CD8-positive, alpha-beta memory T cell (primary cell): ENCODE data around the gene UCK2. TPM values are rescaled to one million over a fixed set of nuclear protein-coding genes. Genes with fewer than 3 reads are reported as not detected.

Source experiments
- CTCF ChIA-PET: fragments of 350-600 bp; sonication (Branson Sonifier 250); formaldehyde crosslinking; loops from one replicate; lab custom pipeline; 2021; ENCODE audit warnings: antibody characterized with exemption; lab: Charles Lee
- POLR2A ChIA-PET: fragments of 350-600 bp; sonication (Branson Sonifier 250); formaldehyde crosslinking; loops from one replicate; lab custom pipeline; 2021; ENCODE audit warnings: antibody characterized with exemption; lab: Charles Lee
- DNase-seq, 5 donors: peaks; one replicate each; pipeline versions ENCODE4 v3.0.0 to v3.0.0-alpha.2; 2020 to 2022; ENCODE audit warnings: mixed read lengths in 1 of 5
- H3K27ac ChIP-seq: one replicate; pipeline ENCODE4 v1.7.0; 2013; ENCODE audit warnings: low read depth, mild to moderate bottlenecking, low read length, moderate library complexity
- H3K27me3 ChIP-seq: 2 replicates; pipeline ENCODE4 v1.7.0; 2013; ENCODE audit warnings: low read length, mild to moderate bottlenecking; ENCODE audit not compliant: insufficient read depth, poor library complexity, severe bottlenecking
- H3K36me3 ChIP-seq: 2 replicates; pipeline ENCODE4 v1.7.0; 2013; ENCODE audit warnings: mild to moderate bottlenecking, low read length, moderate library complexity; ENCODE audit not compliant: insufficient read depth
- H3K4me1 ChIP-seq: 2 replicates; pipeline ENCODE4 v1.7.0; 2013; ENCODE audit warnings: mild to moderate bottlenecking, low read length, moderate library complexity; ENCODE audit not compliant: insufficient read depth
- H3K4me3 ChIP-seq: 2 replicates; pipeline ENCODE4 v1.7.0; 2013; ENCODE audit warnings: mild to moderate bottlenecking, low read length
- H3K9me3 ChIP-seq: 2 replicates; pipeline ENCODE4 v1.7.0; 2013; ENCODE audit warnings: mild to moderate bottlenecking, low read length
- H3K27ac Mint-ChIP-seq, 8 donors: one replicate each; pipeline ENCODE4 v1.8.0; 2020 to 2021; ENCODE audit warnings: mixed read lengths in 8 of 8, mild to moderate bottlenecking in 6 of 8, inconsistent platforms in 3 of 8, moderate library complexity in 3 of 8
- H3K27me3 Mint-ChIP-seq, 2 donors: one replicate each; pipeline ENCODE4 v1.8.0; 2020 to 2021; ENCODE audit warnings: mixed read lengths in 2 of 2, mild to moderate bottlenecking in 1 of 2, moderate library complexity in 1 of 2
- H3K36me3 Mint-ChIP-seq, 3 donors: one replicate each; pipeline ENCODE4 v1.8.0; 2020 to 2021; ENCODE audit warnings: mixed read lengths in 3 of 3, inconsistent platforms in 1 of 3, mild to moderate bottlenecking in 1 of 3
- H3K4me1 Mint-ChIP-seq, 3 donors: one replicate each; pipeline ENCODE4 v1.8.0; 2020 to 2021; ENCODE audit warnings: mixed read lengths in 3 of 3, inconsistent platforms in 1 of 3, mild to moderate bottlenecking in 1 of 3
- H3K4me3 Mint-ChIP-seq, 7 donors: one replicate each; pipeline ENCODE4 v1.8.0; 2020 to 2021; ENCODE audit warnings: mixed read lengths in 7 of 7, mild to moderate bottlenecking in 6 of 7, moderate library complexity in 4 of 7, inconsistent platforms in 2 of 7
- H3K9me3 Mint-ChIP-seq, 5 donors: one replicate each; pipeline ENCODE4 v1.8.0; 2020 to 2022; ENCODE audit warnings: mixed read lengths in 5 of 5, mild to moderate bottlenecking in 3 of 5, moderate library complexity in 2 of 5, inconsistent platforms in 1 of 5
- polyA plus RNA-seq: library from polyadenylated mRNA; unstranded; fragments of 300-500 nt; fragmentation: Illumina TruSeq; gene quantifications from one replicate; pipeline ENCODE4 v1.2.3, GENCODE V29; 2021
- total RNA-seq, 2 experiments: library from RNA; stranded (reverse); gene quantifications; one replicate each; pipeline ENCODE4 v1.2.3, GENCODE V29; 2021

Gene UCK2
- total and polyA plus RNA-seq, 3 experiments from 2014 or later: 10.7 to 100 (median 97.4) TPM

- Histone ChIP-seq H3K4me1 (no peaks in the 10 kb centered on the region), H3K4me3 (no peak overlapping the region), H3K9me3 (no peaks in the 10 kb centered on the region), H3K27ac (no peak overlapping the region), H3K36me3 (no peaks in the 10 kb centered on the region), H3K27me3 (no peaks in the 10 kb centered on the region)
- ChIA-PET CTCF (no interaction called here), POLR2A (no interaction called here)
- Mint-ChIP-seq H3K4me3 (no peak overlapping the region), H3K27me3 (no peaks in the 10 kb centered on the region), H3K36me3 (no peaks in the 10 kb centered on the region), H3K27ac (peak overlapping the region in 1 of 8 donors; percentile 78), H3K9me3 (no peaks in the 10 kb centered on the region), H3K4me1 (peaks cover 16 to 19% (median 17%) of the 10 kb centered on the region in 3 donors)
- DNase-seq: no peak
Observed at GRCh38 chr1:165858364-165858823, 31.0 kb downstream of the UCK2 start.

GRCh38 chr1:165858967-165859845 is 31.8 kb downstream of the UCK2 start:
- H3K36me3 ChIP-seq: no peaks in the 10 kb centered on the region
- no peaks in the 10 kb centered on the region for H3K9me3 ChIP-seq
- POLR2A ChIA-PET: no interaction called here
- Mint-ChIP-seq H3K4me1 (peaks cover 9 to 10% (median 9%) of the 10 kb centered on the region in 3 donors), H3K36me3 (no peaks in the 10 kb centered on the region), H3K27me3 (no peaks in the 10 kb centered on the region), H3K9me3 (no peaks in the 10 kb centered on the region), H3K27ac (peak overlapping the region in 1 of 8 donors; percentile 10), H3K4me3 (no peak overlapping the region)
- no peaks in the 10 kb centered on the region for H3K4me1 ChIP-seq
- H3K4me3 ChIP-seq: no peak overlapping the region
- no peak for DNase-seq
- no peak overlapping the region for H3K27ac ChIP-seq
- CTCF ChIA-PET: no interaction called here
- H3K27me3 ChIP-seq: no peaks in the 10 kb centered on the region

DNA sequence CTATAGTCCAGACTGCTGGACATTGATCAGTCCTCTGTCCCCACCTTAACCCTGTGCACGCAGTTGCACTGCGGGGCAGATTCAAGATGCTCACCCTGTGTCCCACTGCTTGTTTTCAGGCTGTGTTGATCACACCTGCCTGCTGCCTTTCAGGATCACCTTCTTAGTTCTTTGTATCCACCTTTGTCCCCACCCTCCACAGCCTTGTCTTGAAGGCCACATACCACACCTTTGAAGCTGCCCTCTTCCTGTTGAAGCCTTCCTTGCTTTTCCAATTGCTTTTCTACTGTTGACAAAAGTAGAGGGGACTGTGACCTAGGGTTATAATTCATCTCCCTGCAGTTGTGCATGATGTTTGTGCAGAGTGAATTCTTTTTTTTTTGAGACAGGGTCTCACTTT is 32.7 kb downstream of the UCK2 start:
- ChIA-PET POLR2A (no interaction called here), CTCF (no interaction called here)
- Histone ChIP-seq H3K36me3 (no peaks in the 10 kb centered on the region), H3K9me3 (no peaks in the 10 kb centered on the region), H3K27me3 (no peaks in the 10 kb centered on the region), H3K4me3 (no peak overlapping the region), H3K4me1 (no peaks in the 10 kb centered on the region), H3K27ac (no peak overlapping the region)
- H3K27me3 Mint-ChIP-seq: no peaks in the 10 kb centered on the region
- peaks cover 2 to 8% (median 8%) of the 10 kb centered on the region in 3 donors for H3K4me1 Mint-ChIP-seq
- peak overlapping the region in 1 of 8 donors; percentile 13 for H3K27ac Mint-ChIP-seq
- H3K9me3 Mint-ChIP-seq: no peaks in the 10 kb centered on the region
- H3K4me3 Mint-ChIP-seq: no peak overlapping the region
- no peaks in the 10 kb centered on the region for H3K36me3 Mint-ChIP-seq
- no peak for DNase-seq

DNA sequence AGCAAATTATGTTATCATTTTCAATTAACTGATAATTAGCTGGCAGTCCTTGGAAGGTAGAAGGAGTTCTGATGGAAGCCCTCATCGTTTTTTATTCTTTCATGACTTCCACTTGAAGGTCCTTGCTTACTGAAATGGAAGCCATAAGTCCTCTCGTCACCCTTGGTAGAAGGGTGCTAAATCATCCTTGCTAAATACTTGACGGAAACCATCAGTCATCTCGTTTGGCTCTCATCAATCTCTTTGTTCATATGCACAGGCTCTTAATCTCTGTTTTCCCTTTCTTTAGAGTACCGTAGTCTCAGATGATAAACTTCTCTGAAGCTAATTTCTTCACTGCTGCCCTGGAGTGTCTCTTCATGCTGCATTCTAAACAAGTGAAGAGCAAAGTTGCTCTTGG is 34.5 kb downstream of the UCK2 start:
- H3K27me3 ChIP-seq: no peaks in the 10 kb centered on the region
- H3K27ac ChIP-seq: no peak overlapping the region
- no peaks in the 10 kb centered on the region for H3K36me3 ChIP-seq
- Mint-ChIP-seq H3K27me3 (no peaks in the 10 kb centered on the region), H3K36me3 (no peaks in the 10 kb centered on the region), H3K27ac (no peak overlapping the region), H3K4me1 (peaks cover 0 to 8% (median 8%) of the 10 kb centered on the region in 3 donors), H3K9me3 (no peaks in the 10 kb centered on the region), H3K4me3 (no peak overlapping the region)
- no peak for DNase-seq
- ChIA-PET POLR2A (no interaction called here), CTCF (interaction anchor here (1.9 kb wide), 1 partner anchor 9 kb away, joined by 4 read pairs; no protein-coding TSS in a partner anchor)
- H3K4me3 ChIP-seq: no peak overlapping the region
- H3K9me3 ChIP-seq: no peaks in the 10 kb centered on the region
- no peaks in the 10 kb centered on the region for H3K4me1 ChIP-seq

GRCh38 chr1:165862448-165862847 is 35.0 kb downstream of the UCK2 start:
- no peaks in the 10 kb centered on the region for H3K4me1 ChIP-seq
- ChIA-PET POLR2A (no interaction called here), CTCF (interaction anchor here (1.9 kb wide), 1 partner anchor 10 kb away, joined by 4 read pairs; no protein-coding TSS in a partner anchor)
- Mint-ChIP-seq H3K9me3 (no peaks in the 10 kb centered on the region), H3K27ac (no peak overlapping the region), H3K4me1 (peaks cover 0 to 6% (median 5%) of the 10 kb centered on the region in 3 donors), H3K36me3 (no peaks in the 10 kb centered on the region), H3K27me3 (no peaks in the 10 kb centered on the region), H3K4me3 (no peak overlapping the region)
- H3K27ac ChIP-seq: no peak overlapping the region
- H3K36me3 ChIP-seq: no peaks in the 10 kb centered on the region
- no peak overlapping the region for H3K4me3 ChIP-seq
- no peaks in the 10 kb centered on the region for H3K27me3 ChIP-seq
- no peak for DNase-seq
- H3K9me3 ChIP-seq: no peaks in the 10 kb centered on the region

GRCh38 chr1:165863346-165863745 is 35.9 kb downstream of the UCK2 start:
- DNase-seq: no peak
- Mint-ChIP-seq H3K27me3 (no peaks in the 10 kb centered on the region), H3K36me3 (no peaks in the 10 kb centered on the region), H3K4me3 (no peak overlapping the region), H3K4me1 (peaks cover 0 to 8% (median 5%) of the 10 kb centered on the region in 3 donors), H3K27ac (no peak overlapping the region), H3K9me3 (no peaks in the 10 kb centered on the region)
- Histone ChIP-seq H3K36me3 (no peaks in the 10 kb centered on the region), H3K9me3 (no peaks in the 10 kb centered on the region), H3K4me1 (no peaks in the 10 kb centered on the region), H3K27ac (no peak overlapping the region), H3K27me3 (no peaks in the 10 kb centered on the region), H3K4me3 (no peak overlapping the region)
- CTCF ChIA-PET: interaction anchor here (1.9 kb wide), 1 partner anchor 10 kb away, joined by 4 read pairs; no protein-coding TSS in a partner anchor
- POLR2A ChIA-PET: no interaction called here

GRCh38 chr1:165865633-165866340 is 38.4 kb downstream of the UCK2 start:
- Histone ChIP-seq H3K9me3 (no peaks in the 10 kb centered on the region), H3K27me3 (no peaks in the 10 kb centered on the region), H3K27ac (no peak overlapping the region), H3K36me3 (no peaks in the 10 kb centered on the region), H3K4me3 (no peak overlapping the region), H3K4me1 (peaks cover 4% of the 10 kb centered on the region)
- Mint-ChIP-seq H3K27me3 (no peaks in the 10 kb centered on the region), H3K9me3 (no peaks in the 10 kb centered on the region), H3K27ac (no peak overlapping the region), H3K4me3 (no peak overlapping the region), H3K36me3 (no peaks in the 10 kb centered on the region), H3K4me1 (peaks cover 6 to 9% (median 8%) of the 10 kb centered on the region in 3 donors)
- DNase-seq: no peak
- ChIA-PET POLR2A (no interaction called here), CTCF (no interaction called here)

DNA sequence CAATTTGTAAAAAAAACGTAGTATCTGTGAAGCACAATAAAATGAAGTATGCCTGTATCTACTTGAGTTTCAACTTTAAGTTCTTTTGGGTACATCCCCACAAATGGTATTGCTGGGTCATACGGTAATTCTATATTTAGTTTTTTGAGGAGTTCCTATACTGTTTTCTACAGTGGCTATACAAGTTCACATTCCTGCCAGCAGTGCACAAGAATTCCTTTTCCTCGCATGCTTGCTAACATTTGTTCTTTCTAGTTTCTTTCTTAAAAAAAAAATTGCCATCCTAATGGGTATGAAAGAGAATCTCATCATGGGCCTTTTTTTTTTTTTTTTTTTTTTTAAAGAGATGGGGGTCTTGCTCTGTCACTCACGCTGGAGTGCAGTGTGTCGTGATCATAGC is 41.9 kb downstream of the UCK2 start:
- H3K9me3 ChIP-seq: no peaks in the 10 kb centered on the region
- H3K36me3 ChIP-seq: no peaks in the 10 kb centered on the region
- H3K4me1 ChIP-seq: peaks cover 26% of the 10 kb centered on the region
- Mint-ChIP-seq H3K4me1 (peaks cover 20 to 39% (median 25%) of the 10 kb centered on the region in 3 donors), H3K36me3 (no peaks in the 10 kb centered on the region), H3K4me3 (no peak overlapping the region), H3K27ac (no peak overlapping the region), H3K27me3 (peaks cover 0 to 1% of the 10 kb centered on the region in 2 donors), H3K9me3 (no peaks in the 10 kb centered on the region)
- H3K27me3 ChIP-seq: no peaks in the 10 kb centered on the region
- CTCF ChIA-PET: no interaction called here
- DNase-seq: no peak
- H3K4me3 ChIP-seq: no peak overlapping the region
- H3K27ac ChIP-seq: no peak overlapping the region
- POLR2A ChIA-PET: no interaction called here
